ENCODE measurements around the gene ABCB11.
A peak's percentile ranks its signal among the peaks of the same experiment; 100 is the strongest.

Gene ABCB11

GRCh38 chr2:169007356-169007755, 23.8 kb downstream of the ABCB11 start:
- DNase-seq (no peak), ATAC-seq (no peak)

DNA sequence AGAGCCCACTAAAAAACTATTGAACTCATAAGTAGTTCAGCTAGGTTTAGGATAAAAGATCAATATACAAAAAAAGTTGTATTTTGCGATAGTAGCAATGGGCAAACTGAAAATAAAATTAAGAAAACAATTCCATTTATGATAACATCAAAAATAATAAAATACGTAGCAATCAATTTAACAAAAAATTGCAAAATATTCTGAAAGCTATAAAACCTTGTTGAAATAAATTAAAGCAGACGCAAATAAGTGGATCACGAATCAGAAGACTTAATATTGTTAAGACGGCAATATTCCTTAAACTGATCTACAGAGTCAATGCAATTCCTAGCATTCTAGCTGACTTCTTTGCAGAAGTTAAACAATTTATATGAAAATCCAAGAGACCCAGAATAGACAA, 24.5 kb downstream of the ABCB11 start:
- no peak for DNase-seq
- no peak for ATAC-seq

- DNase-seq (no peak), ATAC-seq (no peak)
These were observed 25.1 kb downstream of the ABCB11 start for GRCh38 chr2:169005994-169006393.

- no peak for DNase-seq
- ATAC-seq, result no peak
These were observed 26.0 kb downstream of the ABCB11 start for GRCh38 chr2:169005080-169005598.

GRCh38 chr2:169002161-169002738, 28.9 kb downstream of the ABCB11 start:
- ATAC-seq, result no peak
- no peak for DNase-seq

DNA sequence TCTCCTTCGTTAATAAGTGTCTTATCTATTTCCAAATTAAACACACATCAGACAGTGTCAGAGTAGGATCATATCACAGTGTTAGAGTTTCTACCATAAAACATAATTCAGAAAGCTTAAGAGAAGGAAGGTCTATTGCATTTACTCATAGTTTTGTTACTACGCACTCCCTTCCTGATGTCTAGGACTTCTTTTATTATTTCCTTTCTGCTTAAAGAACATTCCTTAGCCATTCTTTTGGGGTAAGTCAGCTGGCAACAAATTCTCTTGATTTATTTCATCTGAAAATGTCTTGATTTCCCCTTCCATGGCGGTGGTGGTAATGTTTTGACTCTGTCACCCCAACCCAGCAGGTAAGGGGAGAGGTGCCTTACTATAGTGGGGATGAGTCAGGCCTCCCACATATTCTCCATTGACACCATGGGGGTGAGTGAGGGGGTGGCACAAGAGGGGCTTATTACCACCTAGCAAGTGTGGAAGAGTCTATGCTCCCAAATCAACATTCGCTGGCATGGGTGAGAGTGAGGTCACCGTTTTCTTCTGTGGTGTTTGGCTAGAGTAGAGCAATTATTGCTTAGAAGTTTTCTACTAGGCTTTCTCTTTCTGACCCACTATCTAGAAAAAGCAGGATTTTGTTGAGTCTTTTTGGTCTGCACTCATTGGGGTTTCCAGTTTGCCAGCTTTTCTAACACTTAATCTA, 29.9 kb downstream of the ABCB11 start:
- ATAC-seq (peak; percentile 95), DNase-seq (peak; percentile 37)

GRCh38 chr2:168999668-169000213, 31.4 kb downstream of the ABCB11 start:
- DNase-seq, result no peak
- no peak for ATAC-seq

DNA sequence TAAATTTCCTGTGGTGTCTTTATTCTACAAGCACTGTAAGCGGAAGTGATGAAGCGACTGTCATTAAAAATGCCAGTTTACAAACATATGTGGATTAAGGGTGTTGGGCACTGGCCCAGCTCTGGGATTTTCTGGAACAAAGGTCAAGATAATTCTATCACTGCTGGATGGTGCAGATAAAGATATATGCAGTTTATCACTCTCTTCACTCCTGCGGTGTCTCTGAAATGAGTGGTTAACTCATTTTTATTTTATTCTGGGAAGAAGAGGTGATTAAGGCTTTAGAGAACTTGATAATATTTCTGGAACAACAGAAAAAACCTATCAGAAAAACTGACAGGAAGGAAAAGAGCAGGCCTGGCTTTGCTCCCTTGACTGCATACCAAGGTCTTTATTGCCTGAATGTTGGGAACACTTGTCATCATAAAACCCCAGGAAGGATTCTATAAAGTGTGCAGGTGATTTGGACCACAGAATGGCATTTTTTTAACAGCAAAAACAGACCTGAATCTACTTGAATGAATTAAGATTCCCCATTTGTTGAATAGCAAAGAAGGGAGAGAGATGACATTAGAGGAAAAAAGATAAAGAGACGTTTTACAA, 32.4 kb downstream of the ABCB11 start:
- DNase-seq (no peak), ATAC-seq (no peak)

DNA sequence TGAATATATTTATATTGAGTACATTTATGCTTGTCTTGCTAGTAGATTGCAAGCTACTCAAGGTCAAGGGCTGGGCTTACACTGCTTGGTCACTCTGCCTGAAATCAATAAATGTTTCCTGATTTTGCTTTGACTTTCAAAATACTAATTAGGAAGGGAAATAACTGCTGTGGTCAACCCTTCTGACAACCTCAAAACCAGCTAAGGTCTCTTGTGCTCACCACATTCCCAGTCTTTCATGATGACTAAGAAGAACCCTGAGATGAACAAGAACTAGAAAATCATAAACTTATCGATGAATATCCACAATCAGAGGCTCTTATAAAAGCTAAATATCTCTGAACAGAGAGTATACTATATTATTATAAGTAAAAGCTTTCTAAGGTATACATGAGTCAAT, 33.3 kb downstream of the ABCB11 start:
- ATAC-seq (no peak), DNase-seq (no peak)

DNA sequence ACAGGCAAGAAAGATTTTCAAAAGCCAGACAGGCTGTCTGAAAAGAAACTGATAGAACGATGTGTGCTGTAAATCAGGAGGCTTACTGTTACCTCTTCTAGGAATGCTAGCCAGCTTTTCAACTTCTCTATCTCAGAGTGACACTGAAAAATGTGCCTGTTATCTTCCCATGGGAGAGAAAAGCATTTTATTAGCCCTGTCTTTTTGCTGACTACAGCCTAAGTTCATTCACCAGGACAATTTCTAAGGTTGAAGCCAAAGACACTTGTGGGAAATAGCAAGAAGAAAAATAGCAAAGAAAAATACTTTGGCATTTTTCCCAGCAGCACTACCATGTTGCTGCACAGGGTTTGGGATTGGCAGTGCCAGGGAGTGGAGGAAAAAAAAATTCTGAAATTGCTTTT, 34.0 kb downstream of the ABCB11 start:
- DNase-seq (no peak), ATAC-seq (no peak)

DNA sequence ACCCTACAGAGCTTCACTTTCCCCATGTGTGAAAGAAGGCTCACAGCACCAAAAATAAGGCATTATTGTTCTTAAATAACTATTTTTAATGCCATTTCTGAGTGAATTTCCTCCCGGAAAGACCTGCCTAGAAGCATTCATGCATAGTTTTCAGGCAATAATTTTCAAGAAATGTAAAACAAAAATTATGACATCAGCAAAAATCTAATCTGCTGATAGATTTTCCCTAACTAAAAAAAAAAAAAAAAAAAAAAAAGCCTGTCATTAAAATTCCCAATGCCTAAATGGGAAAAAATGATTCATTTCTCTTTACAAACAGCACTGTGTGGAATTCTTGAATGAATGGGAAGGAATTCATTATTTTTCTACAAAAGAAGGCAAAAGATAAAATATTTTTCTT, 35.4 kb downstream of the ABCB11 start:
- no peak for ATAC-seq
- no peak for DNase-seq

GRCh38 chr2:168993538-168993937, 37.6 kb downstream of the ABCB11 start:
- no peak for DNase-seq

GRCh38 chr2:168992591-168993349, 38.4 kb downstream of the ABCB11 start:
- ATAC-seq, result no peak
- DNase-seq, result no peak

More at GRCh38 chr2:168993538-168993937, 37.6 kb downstream of the ABCB11 start:
- ATAC-seq, result no peak

DNA sequence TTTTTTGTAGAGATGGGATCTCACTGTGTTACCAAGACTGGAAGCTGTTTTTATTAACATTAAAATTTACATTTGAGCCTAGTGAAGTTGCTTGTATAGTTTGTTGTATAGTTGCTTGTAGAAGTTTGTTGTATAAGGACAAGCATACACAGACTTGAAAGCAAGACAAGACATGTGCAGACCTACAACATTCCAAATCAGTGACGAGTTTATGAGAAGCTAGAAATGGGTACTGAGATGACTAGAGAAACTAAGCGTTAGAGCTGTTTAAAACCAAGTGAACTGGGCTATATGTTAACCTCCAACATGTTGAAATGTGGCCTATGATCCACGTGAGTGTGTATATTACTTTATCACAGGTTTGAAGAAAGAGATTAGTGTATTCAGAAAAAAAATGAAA, 39.1 kb downstream of the ABCB11 start:
- no peak for DNase-seq
- ATAC-seq, result no peak

- DNase-seq, result no peak
- ATAC-seq, result no peak
These were observed 42.4 kb downstream of the ABCB11 start for GRCh38 chr2:168988755-168989154.

DNA sequence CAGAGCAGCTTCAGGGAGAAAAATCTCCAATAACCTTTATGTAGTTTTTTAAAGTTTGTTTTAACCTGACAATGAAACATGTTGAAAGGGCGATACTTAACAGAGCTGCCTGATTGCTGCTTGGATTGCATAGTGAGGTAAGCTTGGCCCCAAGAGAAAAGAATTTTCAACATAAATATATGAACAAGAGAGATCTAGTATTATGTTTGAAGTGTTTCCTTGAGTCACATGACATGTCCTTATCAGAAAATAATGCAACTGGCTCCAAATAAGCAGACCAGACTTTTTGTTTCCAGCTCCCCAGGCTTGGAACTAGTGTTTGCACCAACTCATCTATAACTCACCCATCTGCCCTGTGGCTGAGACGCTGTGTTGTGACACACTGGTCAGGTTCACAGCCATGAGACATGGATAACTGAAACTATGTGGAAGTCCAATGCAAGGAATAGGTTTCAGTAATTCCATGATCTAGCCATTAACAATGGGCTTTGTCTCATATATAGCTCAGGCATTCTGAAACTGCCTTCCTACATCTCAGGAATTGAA, 44.7 kb downstream of the ABCB11 start:
- DNase-seq (no peak), ATAC-seq (no peak)

GRCh38 chr2:168981651-168982050, 49.5 kb downstream of the ABCB11 start:
- DNase-seq, result no peak
- ATAC-seq, result no peak

- DNase-seq, result no peak
- no peak for ATAC-seq
These were observed 52.7 kb downstream of the ABCB11 start for GRCh38 chr2:168978461-168978861.

GRCh38 chr2:168977608-168978007, 53.5 kb downstream of the ABCB11 start:
- no peak for ATAC-seq
- no peak for DNase-seq

DNA sequence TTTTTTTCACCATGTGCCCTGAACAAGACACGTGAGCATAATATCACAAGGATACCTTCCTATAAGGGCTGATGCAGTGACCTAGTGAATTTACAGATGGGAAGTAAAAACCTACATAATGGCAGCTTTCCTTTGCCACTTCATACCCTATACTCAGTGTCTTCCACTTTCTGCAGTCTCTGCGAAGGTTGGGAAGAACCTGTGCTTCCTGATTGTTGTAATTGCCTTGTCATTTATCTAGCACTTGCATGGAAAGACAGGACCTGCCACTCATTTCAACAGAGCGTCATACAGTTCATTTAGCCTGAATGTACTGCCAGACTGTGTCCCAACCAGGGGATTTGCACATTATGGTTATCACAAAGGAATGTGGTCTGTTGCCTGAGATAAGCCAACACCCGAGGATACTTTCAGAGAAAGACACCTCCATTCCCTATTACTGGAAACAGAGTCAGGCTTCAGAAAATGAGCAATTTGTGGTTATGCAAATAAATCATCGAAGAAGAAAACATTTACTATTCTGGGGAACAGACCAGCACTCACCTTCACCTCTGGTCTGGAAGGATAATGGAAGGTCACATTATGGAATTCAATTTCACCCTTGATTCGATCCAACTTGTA, 55.0 kb downstream of the ABCB11 start:
- DNase-seq, result no peak
- peak; percentile 29 for ATAC-seq

DNA sequence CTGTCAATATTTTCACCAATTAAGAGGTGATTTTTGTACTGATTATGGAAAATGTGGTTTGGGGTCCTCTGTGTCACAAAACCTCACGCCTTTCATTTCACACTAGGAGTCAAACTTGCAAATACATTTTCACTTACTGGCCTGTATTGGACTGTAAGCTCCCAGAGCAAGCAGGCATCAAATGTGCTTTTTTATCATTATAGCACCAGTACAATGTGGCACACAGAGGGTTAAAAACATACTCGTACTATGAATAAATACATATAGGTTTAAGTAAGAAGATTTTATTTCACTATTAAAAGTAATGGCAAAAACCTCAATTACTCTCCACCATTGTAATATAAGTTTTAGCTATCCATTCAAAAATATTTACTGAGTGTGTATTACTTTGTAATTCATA, 56.7 kb downstream of the ABCB11 start:
- DNase-seq (no peak), ATAC-seq (peak; percentile 63)

DNA sequence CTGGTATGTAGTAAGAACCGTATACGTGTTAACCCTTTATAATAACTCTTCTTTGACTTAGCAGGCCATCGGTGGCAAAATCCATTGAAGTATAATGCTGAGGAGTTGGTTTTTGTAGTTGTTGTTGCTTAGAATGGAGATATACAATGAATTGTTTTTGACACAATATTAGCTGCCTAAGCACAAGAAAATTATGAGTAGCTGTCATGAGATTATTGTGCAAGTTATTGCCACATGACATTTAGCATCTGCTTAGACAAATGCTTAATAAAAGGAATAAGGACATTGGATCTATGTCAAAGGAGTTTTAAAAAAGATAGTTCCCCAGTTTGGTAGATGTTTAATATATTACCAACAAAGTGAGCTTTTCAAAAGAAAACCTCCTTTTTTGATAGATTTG, 59.9 kb downstream of the ABCB11 start:
- DNase-seq (no peak), ATAC-seq (no peak)
